Measurements from ENCODE around the gene PTPRM. TPM values are rescaled to one million over a fixed set of nuclear protein-coding genes. Genes with fewer than 3 reads are reported as not detected.
A peak's percentile ranks its signal among the peaks of the same experiment; 100 is the strongest.

Gene PTPRM
- total and polyA plus RNA-seq, 3 donors from 2014 or later, result 76.4 to 101 (median 94.6) TPM

GRCh38 chr18:8069708-8070107, 502.6 kb downstream of the PTPRM start:
- 68 to 83% methylated on average over 8 of the region's 8 CpGs for WGBS, 2 donors
- no peaks in the 10 kb centered on the region for H3K27me3 ChIP-seq
- intact Hi-C loops (cut with DNase I; ENCODE audit: low total_unique reads), result no loop called here
- DNase-seq, result peak; percentile 28
- no peaks in the 10 kb centered on the region for H3K9me3 ChIP-seq
- no peak overlapping the region for H3K4me3 ChIP-seq
- TF ChIP-seq, protein P1, sequence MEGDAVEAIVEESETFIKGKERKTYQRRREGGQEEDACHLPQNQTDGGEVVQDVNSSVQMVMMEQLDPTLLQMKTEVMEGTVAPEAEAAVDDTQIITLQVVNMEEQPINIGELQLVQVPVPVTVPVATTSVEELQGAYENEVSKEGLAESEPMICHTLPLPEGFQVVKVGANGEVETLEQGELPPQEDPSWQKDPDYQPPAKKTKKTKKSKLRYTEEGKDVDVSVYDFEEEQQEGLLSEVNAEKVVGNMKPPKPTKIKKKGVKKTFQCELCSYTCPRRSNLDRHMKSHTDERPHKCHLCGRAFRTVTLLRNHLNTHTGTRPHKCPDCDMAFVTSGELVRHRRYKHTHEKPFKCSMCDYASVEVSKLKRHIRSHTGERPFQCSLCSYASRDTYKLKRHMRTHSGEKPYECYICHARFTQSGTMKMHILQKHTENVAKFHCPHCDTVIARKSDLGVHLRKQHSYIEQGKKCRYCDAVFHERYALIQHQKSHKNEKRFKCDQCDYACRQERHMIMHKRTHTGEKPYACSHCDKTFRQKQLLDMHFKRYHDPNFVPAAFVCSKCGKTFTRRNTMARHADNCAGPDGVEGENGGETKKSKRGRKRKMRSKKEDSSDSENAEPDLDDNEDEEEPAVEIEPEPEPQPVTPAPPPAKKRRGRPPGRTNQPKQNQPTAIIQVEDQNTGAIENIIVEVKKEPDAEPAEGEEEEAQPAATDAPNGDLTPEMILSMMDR (IDR thresholded peaks at IDR 0.05), result no peak
- no peak for TF ChIP-seq POLR2A (IDR thresholded peaks at IDR 0.05)
- no peaks in the 10 kb centered on the region for H3K36me3 ChIP-seq (ENCODE audit: low read depth, missing control alignments)
- no peak overlapping the region for H3K27ac ChIP-seq
- H3K4me1 ChIP-seq, result no peaks in the 10 kb centered on the region

- 80 to 83% methylated on average over 3 of the region's 3 CpGs for WGBS, 2 donors
- intact Hi-C loops (cut with DNase I; ENCODE audit: low total_unique reads), result no loop called here
- Histone ChIP-seq H3K4me1 (no peaks in the 10 kb centered on the region), H3K27ac (no peak overlapping the region), H3K27me3 (no peaks in the 10 kb centered on the region), H3K36me3 (ENCODE audit: low read depth, missing control alignments) (no peaks in the 10 kb centered on the region), H3K9me3 (no peaks in the 10 kb centered on the region), H3K4me3 (no peak overlapping the region)
- TF ChIP-seq POLR2A (IDR thresholded peaks at IDR 0.05), result no peak
- TF ChIP-seq, protein P1 (IDR thresholded peaks at IDR 0.05), result no peak
- no peak for DNase-seq
These were observed 506.1 kb downstream of the PTPRM start for GRCh38 chr18:8073167-8073566.

- no peak for DNase-seq
- H3K9me3 ChIP-seq, result no peaks in the 10 kb centered on the region
- H3K36me3 ChIP-seq (ENCODE audit: low read depth, missing control alignments), result no peaks in the 10 kb centered on the region
- no peaks in the 10 kb centered on the region for H3K27me3 ChIP-seq
- H3K4me3 ChIP-seq, result no peak overlapping the region
- H3K27ac ChIP-seq, result no peak overlapping the region
- H3K4me1 ChIP-seq, result no peaks in the 10 kb centered on the region
- TF ChIP-seq, protein P1 (IDR thresholded peaks at IDR 0.05), result no peak
- TF ChIP-seq POLR2A (IDR thresholded peaks at IDR 0.05), result no peak
- intact Hi-C loops (cut with DNase I; ENCODE audit: low total_unique reads), result no loop called here
These were observed 513.0 kb downstream of the PTPRM start for GRCh38 chr18:8080092-8080491.

DNA sequence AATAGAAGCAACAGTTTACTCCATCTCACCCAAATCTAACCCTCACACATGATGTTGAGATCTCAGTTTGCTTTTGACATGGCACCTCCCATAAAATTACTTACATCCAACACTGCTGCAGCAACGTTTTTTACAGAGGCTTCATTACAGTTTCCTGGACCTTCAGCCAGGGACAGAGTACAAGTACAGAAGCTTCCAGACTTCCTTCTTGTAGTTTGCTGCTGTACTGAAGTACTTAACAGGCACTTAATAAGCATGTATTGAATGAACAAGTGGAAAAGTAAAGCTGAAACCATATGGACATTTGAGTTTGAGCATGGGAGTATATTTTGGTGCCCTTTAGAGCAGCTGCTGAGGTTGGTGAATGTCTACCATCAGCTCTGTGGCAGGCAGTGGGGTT, 514.2 kb downstream of the PTPRM start:
- DNase-seq, result no peak
- intact Hi-C loops (cut with DNase I; ENCODE audit: low total_unique reads), result no loop called here
- Histone ChIP-seq H3K27ac (no peak overlapping the region), H3K4me1 (no peaks in the 10 kb centered on the region), H3K4me3 (no peak overlapping the region), H3K9me3 (no peaks in the 10 kb centered on the region), H3K36me3 (ENCODE audit: low read depth, missing control alignments) (no peaks in the 10 kb centered on the region), H3K27me3 (no peaks in the 10 kb centered on the region)
- no peak for TF ChIP-seq POLR2A (IDR thresholded peaks at IDR 0.05)
- TF ChIP-seq, protein P1 (IDR thresholded peaks at IDR 0.05), result no peak
- 33 to 44% methylated on average over 1 of the region's 1 CpG for WGBS, 2 donors

DNA sequence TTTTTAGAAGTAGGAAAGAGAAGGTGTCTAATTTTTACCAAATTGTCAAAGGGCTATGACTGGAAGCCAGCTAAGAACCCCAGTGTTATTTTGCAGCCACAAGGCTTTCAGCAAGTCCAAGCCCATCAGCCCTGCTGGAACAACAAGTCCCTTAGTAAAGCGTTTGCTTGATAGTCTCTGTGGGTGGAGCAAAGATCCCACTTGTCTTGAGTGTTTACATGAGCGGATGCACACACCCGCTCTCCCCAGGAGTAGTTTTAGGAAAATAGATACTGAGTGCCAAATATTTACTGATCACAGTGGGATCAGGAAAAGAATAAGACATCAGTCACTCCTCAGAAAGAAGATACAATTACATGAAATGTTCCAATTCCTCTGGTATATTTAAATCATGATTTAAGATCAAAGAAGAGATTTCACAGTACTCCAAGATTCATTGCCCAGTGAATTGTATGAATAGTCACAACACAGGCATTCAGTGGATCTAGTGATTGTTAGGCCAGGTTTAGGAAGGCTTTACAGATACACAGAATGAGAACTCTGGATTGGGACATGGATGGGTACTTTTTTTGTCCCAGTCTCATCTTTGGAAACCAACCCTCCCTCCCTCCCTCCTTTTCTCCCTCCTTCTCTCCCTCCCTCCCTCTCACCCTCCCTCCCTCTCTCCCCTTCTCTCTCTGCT, 514.9 kb downstream of the PTPRM start:
- intact Hi-C loops (cut with DNase I; ENCODE audit: low total_unique reads), result no loop called here
- no peak overlapping the region for H3K27ac ChIP-seq
- no peak for DNase-seq

More for the DNA sequence above, 514.9 kb downstream of the PTPRM start:
- TF ChIP-seq, protein P1 (IDR thresholded peaks at IDR 0.05), result no peak
- no peak for TF ChIP-seq POLR2A (IDR thresholded peaks at IDR 0.05)
- Histone ChIP-seq H3K36me3 (ENCODE audit: low read depth, missing control alignments) (no peaks in the 10 kb centered on the region), H3K4me3 (no peak overlapping the region), H3K27me3 (no peaks in the 10 kb centered on the region), H3K4me1 (no peaks in the 10 kb centered on the region), H3K9me3 (no peaks in the 10 kb centered on the region)
- WGBS, 2 donors, result 76 to 83% methylated on average over 3 of the region's 3 CpGs
